ENCODE measurements around the gene ABCA13.

DNA sequence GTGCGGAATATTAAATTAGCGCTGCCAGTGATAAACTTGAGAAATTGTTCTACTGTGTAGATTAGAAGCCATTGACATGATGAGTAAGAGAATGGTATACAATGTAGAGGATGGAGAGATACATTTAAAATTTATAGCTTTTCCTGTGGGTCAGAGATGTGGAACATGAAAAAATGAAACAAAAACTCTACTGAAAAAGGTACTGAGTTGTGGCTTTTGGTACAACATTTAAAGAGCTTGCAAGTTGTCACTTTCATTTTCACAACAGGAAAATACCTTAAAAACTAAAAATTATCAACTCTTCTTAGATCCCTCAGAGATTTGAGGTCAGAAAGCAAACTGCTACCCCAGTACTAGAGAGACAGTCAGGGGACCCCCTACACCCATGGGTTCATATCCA lies 404.3 kb downstream of the ABCA13 start:
- TF ChIP-seq, protein P1, sequence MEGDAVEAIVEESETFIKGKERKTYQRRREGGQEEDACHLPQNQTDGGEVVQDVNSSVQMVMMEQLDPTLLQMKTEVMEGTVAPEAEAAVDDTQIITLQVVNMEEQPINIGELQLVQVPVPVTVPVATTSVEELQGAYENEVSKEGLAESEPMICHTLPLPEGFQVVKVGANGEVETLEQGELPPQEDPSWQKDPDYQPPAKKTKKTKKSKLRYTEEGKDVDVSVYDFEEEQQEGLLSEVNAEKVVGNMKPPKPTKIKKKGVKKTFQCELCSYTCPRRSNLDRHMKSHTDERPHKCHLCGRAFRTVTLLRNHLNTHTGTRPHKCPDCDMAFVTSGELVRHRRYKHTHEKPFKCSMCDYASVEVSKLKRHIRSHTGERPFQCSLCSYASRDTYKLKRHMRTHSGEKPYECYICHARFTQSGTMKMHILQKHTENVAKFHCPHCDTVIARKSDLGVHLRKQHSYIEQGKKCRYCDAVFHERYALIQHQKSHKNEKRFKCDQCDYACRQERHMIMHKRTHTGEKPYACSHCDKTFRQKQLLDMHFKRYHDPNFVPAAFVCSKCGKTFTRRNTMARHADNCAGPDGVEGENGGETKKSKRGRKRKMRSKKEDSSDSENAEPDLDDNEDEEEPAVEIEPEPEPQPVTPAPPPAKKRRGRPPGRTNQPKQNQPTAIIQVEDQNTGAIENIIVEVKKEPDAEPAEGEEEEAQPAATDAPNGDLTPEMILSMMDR (optimal IDR thresholded peaks at IDR 0.05 in 1 of 3, IDR thresholded peaks at IDR 0.05 in 1 of 3, conservative IDR thresholded peaks at IDR 0.05 in 1 of 3; ENCODE audit: extremely low read depth in 1 of 3, insufficient read depth in 2 of 3, low read length in 3 of 3) = no peak
- TF ChIP-seq EZH2 (IDR thresholded peaks at IDR 0.05; ENCODE audit: low read length) = no peak
